GM18507 (cell line): ENCODE results near the gene APOL2.

ENCODE experiments used
- DNase-seq: peaks from one replicate; pipeline ENCODE4 v3.0.0; 2011; ENCODE audit warnings: low read depth; ENCODE audit not compliant: insufficient read length; ENCODE audit errors: extremely low spot score
- FAIRE-seq: peaks from 2 replicates; lab custom pipeline; 2011; peaks lifted over from hg19 to GRCh38; lab: Jason Lieb, UNC

APOL2 gene

GRCh38 chr22:36185828-36186624, 53.3 kb downstream of the APOL2 start:
- DNase-seq: no peak
- FAIRE-seq: no peak

- FAIRE-seq (no peak), DNase-seq (no peak)
These were observed 54.8 kb downstream of the APOL2 start for GRCh38 chr22:36184433-36185025.

GRCh38 chr22:36183446-36183845, 55.9 kb downstream of the APOL2 start:
- no peak for FAIRE-seq
- DNase-seq: no peak

DNA sequence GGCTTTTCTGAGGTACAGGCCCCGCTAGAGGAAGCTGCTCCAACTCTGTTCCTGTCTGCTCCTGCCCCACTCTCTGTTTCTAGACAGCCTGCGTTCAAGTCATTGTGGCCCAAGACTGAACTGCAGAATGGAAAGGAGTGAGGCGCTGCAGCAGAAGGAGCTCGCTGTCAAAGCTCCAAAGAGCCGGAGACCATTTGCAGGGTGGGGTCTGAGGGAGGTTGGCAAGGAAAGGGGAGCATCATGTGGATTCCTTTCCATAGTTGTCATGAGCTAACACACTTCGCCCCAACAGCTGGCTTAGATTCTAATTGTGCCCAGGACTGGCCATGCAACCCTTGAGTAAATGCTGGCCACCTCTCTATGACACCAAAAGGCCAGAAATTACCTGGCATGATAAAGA, 56.5 kb downstream of the APOL2 start:
- FAIRE-seq (no peak), DNase-seq (no peak)

DNA sequence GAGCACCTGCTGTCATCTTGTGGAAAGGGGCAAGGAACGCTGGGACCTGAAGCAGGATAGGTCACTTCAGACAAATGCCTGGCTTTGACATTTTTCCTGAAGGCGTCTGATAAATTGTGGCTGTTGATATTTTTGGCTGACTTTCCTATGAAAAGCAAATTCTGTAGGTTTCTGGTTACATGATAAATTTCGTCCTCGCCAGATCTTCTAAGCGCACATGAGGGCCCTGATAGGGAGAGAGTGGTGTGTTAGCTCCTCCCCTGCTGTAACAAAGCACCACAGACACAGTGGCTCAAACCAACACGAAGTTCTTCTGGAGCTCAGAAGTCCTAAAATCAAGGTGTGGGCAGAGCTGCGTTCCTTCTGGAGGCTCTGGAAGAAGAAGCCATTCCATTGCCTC, 57.3 kb downstream of the APOL2 start:
- DNase-seq (no peak), FAIRE-seq (no peak)

GRCh38 chr22:36180928-36181327, 58.4 kb downstream of the APOL2 start:
- FAIRE-seq (no peak), DNase-seq (no peak)

DNA sequence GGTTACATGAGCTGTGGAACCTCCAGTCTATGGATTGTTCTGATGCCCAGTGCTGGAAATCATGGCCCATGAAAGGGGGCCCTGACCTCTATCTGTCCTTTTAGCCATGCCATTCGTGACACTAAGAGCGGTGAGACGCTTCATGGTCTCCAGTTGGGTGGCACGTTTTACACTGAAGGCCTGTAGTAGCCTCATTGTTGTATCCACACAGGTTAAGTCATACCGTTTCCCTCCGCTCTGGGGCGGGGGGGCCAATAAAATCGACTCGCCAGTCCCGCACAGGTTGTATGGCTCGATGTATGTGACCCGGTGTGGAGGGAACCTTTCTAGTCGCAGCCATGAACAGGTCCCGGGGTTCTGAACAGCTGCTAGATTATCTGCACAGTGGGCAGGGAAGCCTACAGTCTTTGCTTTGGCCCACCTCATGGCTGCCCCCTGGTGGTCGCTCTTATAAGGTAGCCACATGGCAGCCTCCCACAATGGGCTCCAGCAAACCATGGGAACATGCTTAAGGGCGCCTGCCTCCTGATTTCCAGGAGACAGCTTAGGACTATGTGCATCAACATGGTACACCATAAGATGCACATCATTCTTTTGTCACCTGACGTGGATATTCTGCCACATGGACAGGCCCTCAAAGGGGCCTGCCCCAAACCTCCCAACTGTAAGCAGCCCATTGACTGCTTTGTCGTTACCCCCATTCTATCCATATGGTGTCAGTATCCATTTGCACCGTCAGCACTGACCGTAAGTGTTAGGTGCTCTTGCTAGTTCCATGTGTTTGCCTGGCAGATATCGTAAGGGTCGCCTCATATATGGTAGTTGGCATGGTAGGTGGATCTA, 59.1 kb downstream of the APOL2 start:
- peak; percentile 76 for DNase-seq
- FAIRE-seq: peak; percentile 85

DNA sequence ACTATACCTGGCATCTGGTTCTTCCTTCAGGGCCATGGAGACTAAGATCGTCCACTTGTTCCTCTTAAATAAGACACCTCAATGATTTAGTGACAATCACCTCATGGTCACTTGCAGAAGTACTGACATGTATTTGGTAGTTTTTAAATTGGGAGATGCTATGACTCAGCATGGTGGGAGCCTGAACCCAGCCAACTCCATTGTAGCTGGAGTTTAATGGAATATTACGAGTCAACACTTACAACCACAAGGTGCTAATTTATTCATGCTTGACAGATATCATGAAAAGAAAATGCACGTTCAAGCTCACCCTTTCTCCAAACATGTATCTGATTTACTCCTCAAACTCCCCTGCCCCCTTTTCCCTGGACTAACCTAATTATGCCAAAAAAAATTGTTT, 62.2 kb downstream of the APOL2 start:
- no peak for FAIRE-seq
- DNase-seq: no peak
